ENCODE measurements around the gene PCBP3.

Gene PCBP3

GRCh38 chr21:45930792-45931191, 287.3 kb downstream of the PCBP3 start:
- DNase-seq (ENCODE audit: low spot score), result no peak

GRCh38 chr21:45931397-45931969, 288.0 kb downstream of the PCBP3 start:
- DNase-seq (ENCODE audit: low spot score), result no peak

GRCh38 chr21:45932922-45933502, 289.5 kb downstream of the PCBP3 start:
- DNase-seq (ENCODE audit: low spot score), result no peak

- DNase-seq (ENCODE audit: low spot score), result no peak
Measured at GRCh38 chr21:45934085-45934484, 290.6 kb downstream of the PCBP3 start.

GRCh38 chr21:45934554-45934953, 291.0 kb downstream of the PCBP3 start:
- DNase-seq (ENCODE audit: low spot score), result no peak

GRCh38 chr21:45935628-45936027, 292.1 kb downstream of the PCBP3 start:
- DNase-seq (ENCODE audit: low spot score), result no peak

GRCh38 chr21:45937721-45938452, 294.4 kb downstream of the PCBP3 start:
- DNase-seq (ENCODE audit: low spot score), result no peak

GRCh38 chr21:45938453-45938755, 294.9 kb downstream of the PCBP3 start:
- no peak for DNase-seq (ENCODE audit: low spot score)

- no peak for DNase-seq (ENCODE audit: low spot score)
Measured at GRCh38 chr21:45938811-45939520, 295.4 kb downstream of the PCBP3 start.

GRCh38 chr21:45939521-45940045, 296.1 kb downstream of the PCBP3 start:
- no peak for DNase-seq (ENCODE audit: low spot score)

GRCh38 chr21:45940091-45940490, 296.6 kb downstream of the PCBP3 start:
- no peak for DNase-seq (ENCODE audit: low spot score)

GRCh38 chr21:45940621-45941337, 297.3 kb downstream of the PCBP3 start:
- DNase-seq (ENCODE audit: low spot score), result no peak

GRCh38 chr21:45941338-45941710, 297.8 kb downstream of the PCBP3 start:
- no peak for DNase-seq (ENCODE audit: low spot score)

GRCh38 chr21:45941717-45942546, 298.4 kb downstream of the PCBP3 start:
- DNase-seq (ENCODE audit: low spot score), result no peak

GRCh38 chr21:45942755-45943629, 299.5 kb downstream of the PCBP3 start:
- DNase-seq (ENCODE audit: low spot score), result no peak

GRCh38 chr21:45943630-45944540, 300.4 kb downstream of the PCBP3 start:
- no peak for DNase-seq (ENCODE audit: low spot score)

- DNase-seq (ENCODE audit: low spot score), result no peak
Measured at GRCh38 chr21:45944601-45945000, 301.1 kb downstream of the PCBP3 start.

GRCh38 chr21:45945066-45945867, 301.7 kb downstream of the PCBP3 start:
- no peak for DNase-seq (ENCODE audit: low spot score)

Data from Ammon's horn (tissue), 1 donor.